IMR-90 (cell line): ENCODE results near the gene RGS10.

ENCODE experiments used
- BHLHE40 ChIP-seq: fragments of 150-350 bp; IDR thresholded peaks from 2 replicates; pipeline ENCODE4 v1.6.1; 2016; ENCODE audit warnings: mild to moderate bottlenecking, low read depth, low read length
- CEBPB ChIP-seq: IDR thresholded peaks from 2 replicates; pipeline ENCODE4 v1.6.1; 2012; ENCODE audit warnings: low read depth, low read length, improper control_type of control experiment
- CTCF ChIP-seq: conservative IDR thresholded peaks from 2 replicates; pipeline ENCODE4 v1.5.1; 2012; ENCODE audit warnings: mild to moderate bottlenecking, low read depth, low read length, improper control_type of control experiment
- FOS ChIP-seq: fragments of 150-350 bp; IDR thresholded peaks from 2 replicates; pipeline ENCODE4 v1.6.1; 2016; ENCODE audit warnings: low read depth, low read length
- MXI1 ChIP-seq: IDR thresholded peaks from 2 replicates; pipeline ENCODE4 v1.6.1; 2012; ENCODE audit warnings: low read depth, mild to moderate bottlenecking, low read length, moderate library complexity, borderline replicate concordance
- NFE2L2 ChIP-seq: fragments of 150-350 bp; IDR thresholded peaks from 2 replicates; pipeline ENCODE4 v1.6.1; 2016; ENCODE audit warnings: low read depth, mild to moderate bottlenecking, low read length
- POLR2A ChIP-seq: IDR thresholded peaks from 2 replicates; pipeline ENCODE4 v1.6.1; 2012; ENCODE audit warnings: mild to moderate bottlenecking, low read depth, low read length
- RCOR1 ChIP-seq: IDR thresholded peaks from 2 replicates; pipeline ENCODE4 v1.6.1; 2012; ENCODE audit warnings: mild to moderate bottlenecking, low read length, improper control_type of control experiment; ENCODE audit not compliant: insufficient replicate concordance
- RFX5 ChIP-seq: IDR thresholded peaks from 2 replicates; pipeline ENCODE4 v1.8.0; 2012; ENCODE audit warnings: low read depth, mild to moderate bottlenecking, low read length, moderate library complexity
- USF2 ChIP-seq: fragments of 150-350 bp; IDR thresholded peaks from 2 replicates; pipeline ENCODE4 v1.6.1; 2017; ENCODE audit warnings: mild to moderate bottlenecking, antibody characterized with exemption, low read length, low read depth
- TF ChIP-seq, protein P1 (sequence below): fragments of 150-350 bp; IDR thresholded peaks from 2 replicates; pipeline ENCODE4 v1.6.1; 2016; ENCODE audit warnings: low read depth, mild to moderate bottlenecking, low read length, moderate library complexity, borderline replicate concordance

- TF ChIP-seq POLR2A (no peak), CTCF (no peak), CEBPB (no peak), RCOR1 (no peak), FOS (no peak), BHLHE40 (no peak), RFX5 (no peak), MXI1 (no peak), USF2 (no peak), NFE2L2 (no peak)
- TF ChIP-seq, protein P1, sequence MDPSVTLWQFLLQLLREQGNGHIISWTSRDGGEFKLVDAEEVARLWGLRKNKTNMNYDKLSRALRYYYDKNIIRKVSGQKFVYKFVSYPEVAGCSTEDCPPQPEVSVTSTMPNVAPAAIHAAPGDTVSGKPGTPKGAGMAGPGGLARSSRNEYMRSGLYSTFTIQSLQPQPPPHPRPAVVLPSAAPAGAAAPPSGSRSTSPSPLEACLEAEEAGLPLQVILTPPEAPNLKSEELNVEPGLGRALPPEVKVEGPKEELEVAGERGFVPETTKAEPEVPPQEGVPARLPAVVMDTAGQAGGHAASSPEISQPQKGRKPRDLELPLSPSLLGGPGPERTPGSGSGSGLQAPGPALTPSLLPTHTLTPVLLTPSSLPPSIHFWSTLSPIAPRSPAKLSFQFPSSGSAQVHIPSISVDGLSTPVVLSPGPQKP: no peak
Observed at GRCh38 chr10:119462773-119463172, 79.7 kb downstream of the RGS10 start.
